GM18867 (cell line): ENCODE results near the gene SEMA3A.
"Not testable (repeated sequence)": the region's sequence is repeated elsewhere in the genome, so short reads cannot be mapped to it uniquely, and the experiment has no call there.

Experiments used
- ATAC-seq: cut with Tn5 transposase; IDR thresholded peaks from one replicate; pipeline ENCODE4 v1.9.1; 2021; ENCODE audit warnings: mild to moderate bottlenecking, moderate library complexity; ENCODE audit not compliant: unreplicated experiment

SEMA3A gene

DNA sequence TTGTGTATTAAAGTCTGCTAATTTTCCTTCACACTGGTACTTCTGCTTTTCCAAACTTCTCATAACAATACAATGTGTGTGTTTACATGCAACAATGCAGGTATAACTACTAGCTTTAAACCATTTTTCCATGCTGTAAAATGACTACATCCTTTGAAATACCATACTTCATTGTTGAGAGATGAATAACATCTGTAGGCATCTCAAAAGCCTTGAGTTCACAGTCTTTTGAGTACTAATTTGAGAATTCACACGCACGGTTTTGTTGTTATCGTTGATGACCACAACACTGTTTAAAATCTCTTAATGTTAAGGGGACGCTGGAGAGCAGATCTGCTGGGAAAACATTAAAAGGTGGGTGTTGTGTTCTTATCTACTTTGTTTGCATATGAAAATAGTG lies 37.4 kb downstream of the SEMA3A start:
- ATAC-seq, result no peak

DNA sequence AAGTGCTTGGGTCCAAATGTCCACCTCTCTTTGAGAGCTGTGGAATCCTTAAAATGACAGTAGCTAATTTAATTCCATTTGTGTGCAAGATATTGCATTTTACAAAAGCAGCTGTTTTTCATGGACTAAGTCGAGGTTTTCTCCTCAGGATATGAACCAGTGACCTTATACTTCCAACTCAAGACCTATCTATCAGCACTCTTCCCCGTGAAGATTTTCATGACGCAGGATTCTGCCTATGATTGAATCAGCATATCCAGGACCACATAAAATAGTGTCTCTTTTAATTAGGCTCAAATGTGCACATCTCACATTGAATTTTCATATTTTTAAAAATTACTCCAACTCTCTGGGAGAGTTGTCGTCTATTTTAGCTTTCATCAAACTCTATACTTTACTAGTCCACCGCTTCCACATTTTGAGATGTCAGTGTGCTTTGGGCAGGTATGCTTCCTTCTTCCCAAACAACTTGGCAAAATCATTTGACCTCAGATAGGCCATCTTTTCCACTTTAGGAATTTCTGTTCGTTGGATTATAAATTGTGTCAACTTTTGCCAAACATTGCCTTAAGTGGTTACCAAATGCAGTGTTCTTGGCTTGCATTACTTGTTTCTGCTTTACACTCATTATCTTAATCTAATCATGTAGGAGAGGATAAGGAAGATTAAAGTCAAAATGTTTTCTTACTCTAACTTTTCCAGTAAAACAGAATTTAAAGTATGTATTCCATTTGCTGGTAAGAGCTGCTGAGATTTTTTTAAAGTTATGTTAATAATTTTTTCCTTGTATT lies 39.4 kb downstream of the SEMA3A start:
- ATAC-seq, result no peak

- no peak for ATAC-seq
Observed at GRCh38 chr7:84152995-84153394, 41.6 kb downstream of the SEMA3A start.

DNA sequence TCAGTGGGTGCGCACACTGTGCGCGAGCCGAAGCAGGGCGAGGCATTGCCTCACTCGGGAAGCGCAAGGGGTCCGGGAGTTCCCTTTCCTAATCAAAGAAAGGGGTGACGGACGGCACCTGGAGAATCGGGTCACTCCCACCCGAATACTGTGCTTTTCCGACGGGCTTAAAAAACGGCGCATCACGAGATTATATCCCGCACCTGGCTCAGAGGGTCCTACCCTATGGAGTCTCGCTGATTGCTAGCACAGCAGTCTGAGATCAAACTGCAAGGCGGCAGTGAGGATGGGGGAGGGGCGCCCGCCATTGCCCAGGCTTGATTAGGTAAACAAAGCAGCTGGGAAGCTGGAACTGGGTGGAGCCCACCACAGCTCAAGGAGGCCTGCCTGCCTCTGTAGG lies 44.2 kb downstream of the SEMA3A start:
- ATAC-seq, result not testable (repeated sequence)

- ATAC-seq, result no peak
Observed at GRCh38 chr7:84149573-84149972, 45.0 kb downstream of the SEMA3A start.

- ATAC-seq, result no peak
Observed at GRCh38 chr7:84145892-84146291, 48.7 kb downstream of the SEMA3A start.

DNA sequence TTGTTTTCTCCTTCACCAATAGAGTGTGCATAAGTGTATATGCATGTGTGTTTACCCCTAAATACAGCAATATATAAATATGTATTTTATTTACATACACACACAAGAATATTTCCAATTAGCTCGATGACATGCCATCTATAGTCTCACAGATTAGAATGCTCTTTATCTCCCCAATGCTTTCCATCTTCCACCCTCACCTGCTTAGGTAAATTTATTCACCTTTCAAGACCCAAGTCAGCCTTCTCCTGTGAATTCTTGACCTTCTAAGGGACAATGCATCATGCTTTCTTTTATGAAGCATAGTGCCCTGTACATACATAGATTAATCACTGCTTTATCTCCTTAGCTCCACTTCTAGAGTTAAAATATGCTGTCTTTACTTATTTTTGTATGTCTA lies 49.7 kb downstream of the SEMA3A start:
- ATAC-seq, result no peak

GRCh38 chr7:84144480-84144879 lies 50.1 kb downstream of the SEMA3A start:
- ATAC-seq, result no peak

- ATAC-seq, result no peak
Observed at GRCh38 chr7:84142726-84143125, 51.9 kb downstream of the SEMA3A start.

GRCh38 chr7:84139986-84140729 lies 54.4 kb downstream of the SEMA3A start:
- ATAC-seq, result no peak

- ATAC-seq, result no peak
Observed at GRCh38 chr7:84138411-84138810, 56.2 kb downstream of the SEMA3A start.

- no peak for ATAC-seq
Observed at GRCh38 chr7:84137812-84138211, 56.8 kb downstream of the SEMA3A start.

DNA sequence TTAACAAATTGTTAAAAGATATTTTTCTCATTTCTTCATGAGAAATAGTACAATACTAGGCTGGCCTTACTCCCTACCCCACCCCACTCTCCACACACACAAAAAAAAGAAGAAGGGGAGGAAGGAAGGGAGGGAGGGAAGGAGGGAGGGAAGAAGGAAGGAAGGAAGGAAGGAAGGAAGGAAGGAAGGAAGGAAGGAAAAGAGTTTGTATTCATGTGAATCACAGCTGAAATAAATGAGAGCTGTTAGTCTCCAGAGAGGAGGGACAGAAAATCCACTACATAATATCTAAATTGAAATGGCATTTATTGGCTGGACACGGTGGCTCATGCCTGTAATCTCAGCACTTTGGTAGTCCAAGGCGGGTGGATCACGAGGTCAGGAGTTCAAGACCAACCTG lies 57.8 kb downstream of the SEMA3A start:
- ATAC-seq, result no peak

- ATAC-seq, result no peak
Observed at GRCh38 chr7:84136336-84136735, 58.3 kb downstream of the SEMA3A start.

- ATAC-seq, result no peak
Observed at GRCh38 chr7:84134169-84134568, 60.4 kb downstream of the SEMA3A start.

DNA sequence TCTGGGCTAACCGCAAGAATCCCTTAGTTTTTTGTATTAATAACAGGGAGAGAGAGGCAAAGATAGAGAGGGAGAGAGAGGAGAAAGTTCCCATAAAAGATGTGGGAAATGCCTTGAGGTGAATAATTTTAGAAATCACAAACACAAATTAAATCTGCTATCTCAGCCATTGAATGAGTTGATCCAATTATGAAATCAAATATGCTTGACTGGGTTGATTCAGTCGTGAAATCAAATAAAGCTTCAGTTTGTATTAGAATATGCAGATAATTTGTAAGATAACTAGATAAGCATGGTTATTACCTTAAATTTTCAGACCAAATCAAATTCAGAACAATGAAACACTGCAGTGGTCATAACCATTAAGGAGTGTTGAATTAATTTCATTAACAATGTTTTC lies 68.9 kb downstream of the SEMA3A start:
- ATAC-seq, result no peak

GRCh38 chr7:84123965-84124547 lies 70.5 kb downstream of the SEMA3A start:
- ATAC-seq, result no peak

GRCh38 chr7:84122582-84123360 lies 71.8 kb downstream of the SEMA3A start:
- no peak for ATAC-seq

GRCh38 chr7:84117304-84117703 lies 77.3 kb downstream of the SEMA3A start:
- no peak for ATAC-seq

DNA sequence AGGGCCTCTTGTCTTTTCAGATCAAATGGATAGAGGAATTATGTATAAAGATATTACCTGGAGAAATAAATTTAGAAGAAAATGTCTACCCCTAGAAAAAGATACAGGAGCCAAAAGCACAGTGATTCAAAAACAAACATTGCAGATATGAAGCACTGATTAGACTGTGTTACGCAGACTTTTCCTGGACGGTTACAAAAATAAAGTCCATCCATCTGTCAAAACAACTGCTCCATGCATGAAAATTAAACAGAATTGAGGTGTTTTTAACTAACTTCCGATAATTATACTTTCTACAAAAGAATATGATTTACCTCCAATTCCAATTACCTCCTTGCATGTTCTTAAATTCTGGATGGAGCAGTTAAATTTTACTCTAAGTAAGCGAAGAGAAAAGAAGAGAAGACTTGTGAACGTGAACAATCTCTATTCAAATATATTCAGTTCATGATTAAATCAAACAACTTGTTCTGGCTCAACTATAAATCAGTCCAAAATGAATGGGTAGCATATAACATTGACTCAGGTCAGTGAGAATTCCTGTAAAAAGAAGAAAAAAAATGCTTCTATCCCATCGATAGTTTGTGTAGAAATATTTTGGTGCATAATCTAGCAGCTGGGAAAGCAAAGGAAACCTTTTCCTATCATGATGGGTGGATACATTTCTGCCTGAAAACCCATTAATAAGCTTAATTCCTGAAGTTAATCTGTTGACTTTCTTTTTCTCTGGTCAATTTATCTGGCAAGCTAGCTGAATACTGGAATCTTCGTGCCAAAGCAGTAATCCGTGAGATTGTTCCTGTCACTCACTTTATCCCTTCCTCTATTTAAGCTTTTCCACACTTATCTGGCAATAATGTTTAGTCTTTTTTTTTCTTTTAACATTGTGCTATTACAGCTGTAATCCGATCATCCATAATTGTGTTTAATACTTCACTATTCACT lies 80.4 kb downstream of the SEMA3A start:
- ATAC-seq, result no peak
